HCT116 (cell line): ENCODE results near the gene GALNT18. TPM values are rescaled to one million over a fixed set of nuclear protein-coding genes. Genes with fewer than 3 reads are reported as not detected.

Experiments used
- ATAC-seq: fragments of 200-7000 bp; cut with Tn5 transposase; 2 replicates; pipeline ENCODE4 v1.9.1; 2020; ENCODE audit warnings: mild to moderate bottlenecking, moderate library complexity
- BruUV-seq: library from RNA; stranded (reverse); fragments of 400-500 nt; replicated peaks from 2 replicates; lab custom pipeline; 2021; lab: Mats Ljungman, UMichigan
- CTCF ChIA-PET: fragments of 300-600 bp; sonication (Branson Sonifier 250); formaldehyde crosslinking; loops from one replicate; lab custom pipeline; 2021; ENCODE audit warnings: antibody characterized with exemption; lab: Charles Lee
- POLR2A ChIA-PET: fragments of 300-600, 350-600 bp; sonication (Branson Sonifier 250); formaldehyde crosslinking; loops from one replicate; lab custom pipeline; 2021; ENCODE audit warnings: antibody characterized with exemption; lab: Charles Lee
- RAD21 ChIA-PET, 2 experiments: fragments of 300-600 bp; sonication (Branson Sonifier 250); formaldehyde crosslinking; loops; one replicate each; lab custom pipeline; 2023; ENCODE audit warnings: low total read pairs in 2 of 2; ENCODE audit not compliant: uncharacterized antibody in 2 of 2, unreplicated experiment in 2 of 2, low non-redundant PET in 1 of 2; lab: Charles Lee
- DNase-seq: peaks from one replicate; pipeline ENCODE4 v3.0.0-alpha.2; 2010; ENCODE audit warnings: low read depth, low spot score
- H2AFZ ChIP-seq: fragments of 200-600 bp; shearing (Covaris generic), sonication (generic); 2 replicates; pipeline ENCODE4 v1.6.1; 2017; ENCODE audit warnings: low read depth, mixed run types, mixed read lengths, antibody characterized with exemption, low read length; ENCODE audit not compliant: poor library complexity, severe bottlenecking
- H3K27ac ChIP-seq: 2 replicates; pipeline ENCODE4 v1.5.1; 2012; ENCODE audit warnings: low read depth, low read length
- H3K27me3 ChIP-seq: fragments of 200-600 bp; sonication (generic); 2 replicates; pipeline ENCODE4 v1.6.1; 2016; ENCODE audit warnings: mixed run types, low read length, mixed read lengths; ENCODE audit not compliant: insufficient read depth
- H3K36me3 ChIP-seq, 2 experiments: fragments of 200-500 bp in 1 of 2; fragments of 200-600 bp in 1 of 2; sonication (Bioruptor generic) in 1 of 2; sonication (generic) in 1 of 2; 2 replicates each; pipeline versions ENCODE4 v1.5.1 to v1.6.1; 2014 to 2016; ENCODE audit warnings: low read length in 2 of 2, inconsistent platforms in 1 of 2, mixed read lengths in 1 of 2, mixed run types in 1 of 2; ENCODE audit not compliant: insufficient read depth in 2 of 2, control insufficient read depth in 1 of 2
- H3K4me1 ChIP-seq, 2 experiments: fragments of 200-600 bp in 1 of 2; sonication (generic) in 1 of 2; 2 replicates each; pipeline versions ENCODE4 v1.5.1 to v1.6.1; 2012 to 2017; ENCODE audit warnings: low read length in 2 of 2, inconsistent platforms in 1 of 2, mild to moderate bottlenecking in 1 of 2, mixed read lengths in 1 of 2, mixed run types in 1 of 2, moderate library complexity in 1 of 2; ENCODE audit not compliant: insufficient read depth in 2 of 2, control insufficient read depth in 1 of 2
- H3K4me2 ChIP-seq: fragments of 200-600 bp; sonication (generic); 2 replicates; pipeline ENCODE4 v1.6.1; 2017; ENCODE audit warnings: mixed run types, low read length, mixed read lengths
- H3K4me3 ChIP-seq, 2 experiments: fragments of 200-600 bp in 1 of 2; sonication (generic) in 1 of 2; replicated peaks in 1 of 2; 2 replicates each; pipeline ENCODE4 v1.5.1; 2011 to 2016; ENCODE audit warnings: low read length in 2 of 2, control low read depth in 1 of 2, low read depth in 1 of 2, mild to moderate bottlenecking in 1 of 2, mixed read lengths in 1 of 2, mixed run types in 1 of 2
- H3K79me2 ChIP-seq: fragments of 200-600 bp; sonication (generic); 2 replicates; pipeline ENCODE4 v1.6.1; 2017; ENCODE audit warnings: mild to moderate bottlenecking, mixed run types, low read length, moderate library complexity, mixed read lengths; ENCODE audit not compliant: insufficient read depth
- H3K9ac ChIP-seq: fragments of 200-600 bp; sonication (generic); 2 replicates; pipeline ENCODE4 v1.6.1; 2016; ENCODE audit warnings: low read length, mixed read lengths
- H3K9me2 ChIP-seq: fragments of 200-600 bp; sonication (generic), shearing (Covaris generic); 2 replicates; pipeline ENCODE4 v1.6.1; 2017; ENCODE audit warnings: mixed run types, mild to moderate bottlenecking, moderate library complexity; ENCODE audit not compliant: insufficient read depth
- H3K9me3 ChIP-seq, 2 experiments: fragments of 200-500 bp in 1 of 2; fragments of 200-600 bp in 1 of 2; sonication (Bioruptor generic) in 1 of 2; sonication (generic) in 1 of 2; 2 replicates each; pipeline ENCODE4 v1.6.1; 2014 to 2017; ENCODE audit warnings: low read length in 2 of 2, mixed read lengths in 2 of 2, inconsistent platforms in 1 of 2, low read depth in 1 of 2, mild to moderate bottlenecking in 1 of 2, mixed run types in 1 of 2, moderate library complexity in 1 of 2; ENCODE audit not compliant: control insufficient read depth in 1 of 2, insufficient read depth in 1 of 2
- H4K20me1 ChIP-seq: fragments of 200-600 bp; sonication (generic), shearing (Covaris generic); 2 replicates; pipeline ENCODE4 v1.6.1; 2017; ENCODE audit warnings: mixed run types, mild to moderate bottlenecking, moderate library complexity; ENCODE audit not compliant: insufficient read depth
- CBX3 ChIP-seq: IDR thresholded peaks from 2 replicates; pipeline ENCODE4 v1.6.1; 2012; ENCODE audit warnings: low read depth
- EZH2 ChIP-seq: fragments of 200-600 bp; sonication (generic); IDR thresholded peaks from 2 replicates; pipeline ENCODE4 v1.6.1; 2017; ENCODE audit warnings: antibody characterized with exemption, mixed run types
- SRF ChIP-seq: IDR thresholded peaks from 2 replicates; pipeline ENCODE4 v1.6.1; 2012; ENCODE audit warnings: low read depth
- intact Hi-C: fragments of 100-400 bp; cut with micrococcal nuclease; formaldehyde crosslinking; loops from 2 replicates; pipeline ENCODE4 v1.10.0; 2022
- total RNA-seq: library from RNA; stranded (reverse); gene quantifications from one replicate; pipeline ENCODE4 v1.2.1, GENCODE V29; 2021; ENCODE audit not compliant: unreplicated experiment
- TF ChIP-seq, protein P1 (sequence below): IDR thresholded peaks from 2 replicates; pipeline ENCODE4 v1.6.1; 2012
- TF ChIP-seq, protein P2 (sequence below): IDR thresholded peaks from 2 replicates; pipeline ENCODE4 v1.6.1; 2012; ENCODE audit warnings: low read depth

GALNT18 gene
- total RNA-seq, 1 experiment from 2014 or later: 19.9 TPM

DNA sequence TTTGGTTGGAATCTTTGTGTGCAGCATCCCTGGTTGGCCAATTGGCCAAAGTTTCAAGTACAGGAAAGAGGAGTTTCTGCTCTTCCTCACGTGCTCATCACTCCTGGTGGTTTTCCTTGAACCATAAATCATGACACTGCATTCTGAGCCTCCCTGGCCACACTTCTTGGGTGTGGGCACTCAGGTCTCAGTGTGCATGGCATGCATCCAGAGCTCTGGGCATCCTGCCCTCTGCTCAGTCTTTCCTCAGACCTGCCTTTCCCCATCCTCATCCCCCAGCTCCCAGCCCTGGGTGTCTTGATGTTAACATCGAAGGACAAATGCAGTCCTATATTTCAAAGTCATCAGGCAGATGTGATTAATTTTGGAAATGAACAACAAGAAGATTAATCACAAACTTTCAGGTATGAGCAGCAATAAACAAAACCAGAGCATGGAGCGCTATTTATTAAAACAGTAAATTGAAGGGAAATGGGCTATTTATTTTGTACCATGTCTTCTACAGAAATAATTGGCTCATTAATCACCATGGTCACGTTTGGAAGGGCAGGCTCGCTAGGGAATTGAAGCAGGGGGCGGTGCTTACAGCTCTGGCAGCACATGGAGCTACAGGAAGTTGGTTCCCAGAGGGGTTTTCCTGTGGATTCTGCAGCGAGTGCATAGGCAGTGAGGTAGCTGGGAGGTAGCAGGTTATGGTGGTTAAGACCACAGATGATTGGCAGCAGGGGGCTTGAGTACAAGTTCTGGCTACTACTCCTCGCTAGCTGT, 358.4 kb downstream of the GALNT18 start (continued):
- TF ChIP-seq, protein P1, sequence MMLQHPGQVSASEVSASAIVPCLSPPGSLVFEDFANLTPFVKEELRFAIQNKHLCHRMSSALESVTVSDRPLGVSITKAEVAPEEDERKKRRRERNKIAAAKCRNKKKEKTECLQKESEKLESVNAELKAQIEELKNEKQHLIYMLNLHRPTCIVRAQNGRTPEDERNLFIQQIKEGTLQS: no peak
- TF ChIP-seq SRF (no peak), EZH2 (no peak)
- TF ChIP-seq, protein P2, sequence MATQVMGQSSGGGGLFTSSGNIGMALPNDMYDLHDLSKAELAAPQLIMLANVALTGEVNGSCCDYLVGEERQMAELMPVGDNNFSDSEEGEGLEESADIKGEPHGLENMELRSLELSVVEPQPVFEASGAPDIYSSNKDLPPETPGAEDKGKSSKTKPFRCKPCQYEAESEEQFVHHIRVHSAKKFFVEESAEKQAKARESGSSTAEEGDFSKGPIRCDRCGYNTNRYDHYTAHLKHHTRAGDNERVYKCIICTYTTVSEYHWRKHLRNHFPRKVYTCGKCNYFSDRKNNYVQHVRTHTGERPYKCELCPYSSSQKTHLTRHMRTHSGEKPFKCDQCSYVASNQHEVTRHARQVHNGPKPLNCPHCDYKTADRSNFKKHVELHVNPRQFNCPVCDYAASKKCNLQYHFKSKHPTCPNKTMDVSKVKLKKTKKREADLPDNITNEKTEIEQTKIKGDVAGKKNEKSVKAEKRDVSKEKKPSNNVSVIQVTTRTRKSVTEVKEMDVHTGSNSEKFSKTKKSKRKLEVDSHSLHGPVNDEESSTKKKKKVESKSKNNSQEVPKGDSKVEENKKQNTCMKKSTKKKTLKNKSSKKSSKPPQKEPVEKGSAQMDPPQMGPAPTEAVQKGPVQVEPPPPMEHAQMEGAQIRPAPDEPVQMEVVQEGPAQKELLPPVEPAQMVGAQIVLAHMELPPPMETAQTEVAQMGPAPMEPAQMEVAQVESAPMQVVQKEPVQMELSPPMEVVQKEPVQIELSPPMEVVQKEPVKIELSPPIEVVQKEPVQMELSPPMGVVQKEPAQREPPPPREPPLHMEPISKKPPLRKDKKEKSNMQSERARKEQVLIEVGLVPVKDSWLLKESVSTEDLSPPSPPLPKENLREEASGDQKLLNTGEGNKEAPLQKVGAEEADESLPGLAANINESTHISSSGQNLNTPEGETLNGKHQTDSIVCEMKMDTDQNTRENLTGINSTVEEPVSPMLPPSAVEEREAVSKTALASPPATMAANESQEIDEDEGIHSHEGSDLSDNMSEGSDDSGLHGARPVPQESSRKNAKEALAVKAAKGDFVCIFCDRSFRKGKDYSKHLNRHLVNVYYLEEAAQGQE: no peak

DNA sequence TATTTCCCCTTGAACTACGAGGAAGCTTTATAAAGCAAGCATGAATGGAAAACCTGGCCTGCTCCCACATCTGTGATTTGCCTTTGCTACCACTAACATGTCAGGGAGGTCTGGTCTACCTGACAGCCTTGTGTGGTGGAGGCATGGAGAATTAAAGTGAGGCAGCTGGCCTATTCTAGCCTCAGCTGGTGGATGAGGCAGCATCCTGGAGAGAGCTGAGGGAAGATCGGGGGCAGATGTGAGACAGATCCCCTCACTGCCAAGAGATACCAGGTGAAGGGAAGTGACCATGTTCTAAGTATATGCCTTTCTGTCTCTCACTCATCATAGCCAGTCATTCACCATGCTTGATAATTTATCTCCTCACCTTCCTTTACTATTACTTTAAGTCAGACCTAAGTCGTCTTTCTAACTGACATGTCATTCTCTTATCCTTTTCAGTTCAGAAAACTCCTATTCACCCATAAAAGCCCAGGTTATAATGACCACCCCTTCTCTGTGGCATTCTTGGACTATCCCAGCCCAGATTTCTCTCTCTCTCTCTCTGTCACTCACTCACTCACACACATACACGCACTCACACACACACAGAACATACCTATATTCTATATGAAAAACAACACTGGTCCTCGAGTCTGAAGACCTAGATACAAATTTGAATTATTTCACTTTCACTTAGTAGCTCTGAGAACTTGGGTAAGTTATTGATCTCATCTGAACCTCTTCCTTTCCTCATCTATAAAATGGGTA, 359.5 kb downstream of the GALNT18 start:
- Histone ChIP-seq H3K9me3 (no peaks in the 10 kb centered on the region), H2AFZ (no peak overlapping the region), H3K27me3 (no peaks in the 10 kb centered on the region), H3K4me1 (peaks cover 4 to 23% of the 10 kb centered on the region in 2 experiments; a peak in 2 of 4 replicates), H3K36me3 (no peaks in the 10 kb centered on the region), H3K79me2 (no peaks in the 10 kb centered on the region), H4K20me1 (no peaks in the 10 kb centered on the region), H3K4me3 (no peak overlapping the region), H3K9me2 (no peaks in the 10 kb centered on the region), H3K4me2 (no peak overlapping the region), H3K9ac (no peak overlapping the region), H3K27ac (no peak overlapping the region)
- ChIA-PET CTCF (no interaction called here), POLR2A (no interaction called here), RAD21 (no interaction called here)
- ATAC-seq (no peak), DNase-seq (no peak)
- intact Hi-C loops: loop anchor here (10.0 kb wide), 1 partner anchor 522 kb away; no protein-coding TSS in a partner anchor
- no TSS peak for BruUV-seq
- TF ChIP-seq, protein P2: no peak
- TF ChIP-seq EZH2 (no peak), CBX3 (no peak)
